Mesothelial cell of epicardium (in vitro differentiated cells): ENCODE measurements around the gene DDO. TPM values are rescaled to one million over a fixed set of nuclear protein-coding genes. Genes with fewer than 3 reads are reported as not detected.

Source experiments
- DNase-seq, 2 experiments: peaks; one replicate each; pipeline ENCODE4 v3.0.0; 2021; ENCODE audit warnings: low spot score in 2 of 2; ENCODE audit not compliant: unreplicated experiment in 2 of 2
- H3K27ac Mint-ChIP-seq: 2 replicates; pipeline ENCODE4 v1.8.0; 2021; ENCODE audit warnings: mixed read lengths
- H3K27me3 Mint-ChIP-seq: 2 replicates; pipeline ENCODE4 v1.8.0; 2021; ENCODE audit warnings: low read depth, mixed read lengths
- H3K36me3 Mint-ChIP-seq: 2 replicates; pipeline ENCODE4 v1.8.0; 2021; ENCODE audit warnings: mixed read lengths
- H3K4me1 Mint-ChIP-seq: 2 replicates; pipeline ENCODE4 v1.8.0; 2021; ENCODE audit warnings: mixed read lengths
- H3K4me3 Mint-ChIP-seq: 2 replicates; pipeline ENCODE4 v1.8.0; 2021; ENCODE audit warnings: mild to moderate bottlenecking, moderate library complexity, mixed read lengths
- H3K9me3 Mint-ChIP-seq: 2 replicates; pipeline ENCODE4 v1.8.0; 2021; ENCODE audit warnings: mixed read lengths
- total RNA-seq: library from RNA; stranded (reverse); gene quantifications from 3 replicates; pipeline ENCODE4 v1.2.1, GENCODE V29; 2021
- TF ChIP-seq, protein P1 (sequence below): fragments of 200-600 bp; sonication (generic); IDR thresholded peaks from one replicate; pipeline ENCODE4 v1.5.0; 2021; ENCODE audit warnings: antibody characterized with exemption; ENCODE audit not compliant: unreplicated experiment

DDO gene
- total RNA-seq, 1 donor from 2014 or later: not detected

GRCh38 chr6:110456694-110457093 is 41.3 kb upstream of the DDO start:
- Mint-ChIP-seq H3K4me1 (no peaks in the 10 kb centered on the region), H3K9me3 (peaks cover 27% of the 10 kb centered on the region), H3K27ac (no peak overlapping the region), H3K4me3 (no peak overlapping the region), H3K36me3 (peaks cover under 1% of the 10 kb centered on the region), H3K27me3 (no peaks in the 10 kb centered on the region)
- TF ChIP-seq, protein P1, sequence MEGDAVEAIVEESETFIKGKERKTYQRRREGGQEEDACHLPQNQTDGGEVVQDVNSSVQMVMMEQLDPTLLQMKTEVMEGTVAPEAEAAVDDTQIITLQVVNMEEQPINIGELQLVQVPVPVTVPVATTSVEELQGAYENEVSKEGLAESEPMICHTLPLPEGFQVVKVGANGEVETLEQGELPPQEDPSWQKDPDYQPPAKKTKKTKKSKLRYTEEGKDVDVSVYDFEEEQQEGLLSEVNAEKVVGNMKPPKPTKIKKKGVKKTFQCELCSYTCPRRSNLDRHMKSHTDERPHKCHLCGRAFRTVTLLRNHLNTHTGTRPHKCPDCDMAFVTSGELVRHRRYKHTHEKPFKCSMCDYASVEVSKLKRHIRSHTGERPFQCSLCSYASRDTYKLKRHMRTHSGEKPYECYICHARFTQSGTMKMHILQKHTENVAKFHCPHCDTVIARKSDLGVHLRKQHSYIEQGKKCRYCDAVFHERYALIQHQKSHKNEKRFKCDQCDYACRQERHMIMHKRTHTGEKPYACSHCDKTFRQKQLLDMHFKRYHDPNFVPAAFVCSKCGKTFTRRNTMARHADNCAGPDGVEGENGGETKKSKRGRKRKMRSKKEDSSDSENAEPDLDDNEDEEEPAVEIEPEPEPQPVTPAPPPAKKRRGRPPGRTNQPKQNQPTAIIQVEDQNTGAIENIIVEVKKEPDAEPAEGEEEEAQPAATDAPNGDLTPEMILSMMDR: no peak
- DNase-seq: no peak

- H3K4me1 Mint-ChIP-seq: no peaks in the 10 kb centered on the region
- H3K4me3 Mint-ChIP-seq: no peak overlapping the region
- TF ChIP-seq, protein P1: no peak
- H3K27me3 Mint-ChIP-seq: no peaks in the 10 kb centered on the region
- no peaks in the 10 kb centered on the region for H3K36me3 Mint-ChIP-seq
- no peak overlapping the region for H3K27ac Mint-ChIP-seq
- no peak for DNase-seq
- H3K9me3 Mint-ChIP-seq: peaks cover 4% of the 10 kb centered on the region
Observed at GRCh38 chr6:110449541-110449895, 34.1 kb upstream of the DDO start.

- Mint-ChIP-seq H3K9me3 (peaks cover 4% of the 10 kb centered on the region), H3K36me3 (no peaks in the 10 kb centered on the region), H3K27me3 (no peaks in the 10 kb centered on the region), H3K4me3 (no peak overlapping the region), H3K4me1 (no peaks in the 10 kb centered on the region), H3K27ac (no peak overlapping the region)
- no peak for DNase-seq
- TF ChIP-seq, protein P1: no peak
Observed at GRCh38 chr6:110448846-110449540, 33.6 kb upstream of the DDO start.

GRCh38 chr6:110447761-110448160 is 32.4 kb upstream of the DDO start:
- no peak for DNase-seq
- H3K36me3 Mint-ChIP-seq: no peaks in the 10 kb centered on the region
- TF ChIP-seq, protein P1: no peak
- H3K27me3 Mint-ChIP-seq: no peaks in the 10 kb centered on the region
- H3K27ac Mint-ChIP-seq: no peak overlapping the region
- peaks cover 13% of the 10 kb centered on the region for H3K9me3 Mint-ChIP-seq
- no peak overlapping the region for H3K4me3 Mint-ChIP-seq
- H3K4me1 Mint-ChIP-seq: no peaks in the 10 kb centered on the region

DNA sequence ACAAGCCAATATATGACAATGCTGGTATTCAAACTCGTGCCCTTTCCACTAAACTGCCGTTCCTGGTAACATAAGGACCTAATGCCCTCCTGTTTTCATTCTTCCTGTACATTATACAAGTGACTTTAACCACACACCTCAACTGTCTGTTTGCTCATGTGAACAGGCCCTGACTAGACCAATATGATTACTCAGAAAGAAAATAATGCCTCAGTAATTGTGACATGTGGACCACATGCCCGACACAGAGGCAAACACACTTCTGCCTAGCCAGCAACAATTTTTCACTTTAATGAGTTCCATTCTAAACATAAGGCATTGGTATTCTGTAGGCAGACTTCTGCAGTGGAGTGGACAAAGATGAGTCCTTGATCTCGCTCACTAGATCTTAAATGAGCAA is 31.0 kb upstream of the DDO start:
- H3K9me3 Mint-ChIP-seq: peaks cover 10% of the 10 kb centered on the region
- peaks cover 4% of the 10 kb centered on the region for H3K27me3 Mint-ChIP-seq
- DNase-seq: no peak
- H3K4me1 Mint-ChIP-seq: no peaks in the 10 kb centered on the region
- H3K27ac Mint-ChIP-seq: no peak overlapping the region
- no peaks in the 10 kb centered on the region for H3K36me3 Mint-ChIP-seq
- TF ChIP-seq, protein P1: no peak
- H3K4me3 Mint-ChIP-seq: no peak overlapping the region

- peaks cover 2% of the 10 kb centered on the region for H3K4me1 Mint-ChIP-seq
- no peak for DNase-seq
- no peaks in the 10 kb centered on the region for H3K36me3 Mint-ChIP-seq
- H3K4me3 Mint-ChIP-seq: no peak overlapping the region
- H3K27ac Mint-ChIP-seq: no peak overlapping the region
- H3K27me3 Mint-ChIP-seq: peaks cover 13% of the 10 kb centered on the region
- TF ChIP-seq, protein P1: no peak
- H3K9me3 Mint-ChIP-seq: peaks cover 17% of the 10 kb centered on the region
Observed at GRCh38 chr6:110440026-110440425, 24.7 kb upstream of the DDO start.
